ENCODE data around the gene ETS2. TPM values are rescaled to one million over a fixed set of nuclear protein-coding genes. Genes with fewer than 3 reads are reported as not detected.

ETS2 gene
- total RNA-seq, result 100 to 1,000 TPM in 1 of 2 donors, 10 to 100 TPM in 1; 98.4 to 102 TPM
- 25.0 TPM for polyA plus RNA-seq (2013, experiment 1 of 2)
- 24.8 TPM for polyA plus RNA-seq (2013, experiment 2 of 2)
- long read RNA-seq, experiment 1, transcript ETS2-202 (10 exons, 3,766 nt), result major isoform, 29 of 64 reads
- long read RNA-seq, experiment 1, partial matches to known transcripts, result 25 of 64 reads
- long read RNA-seq, experiment 1, other reads (novel, unspliced or antisense), result 10 of 64 reads
- long read RNA-seq, experiment 2, transcript ETS2-202 (10 exons, 3,766 nt), result major isoform, 117 of 160 reads
- long read RNA-seq, experiment 2, partial matches to known transcripts, result 39 of 160 reads
- long read RNA-seq, experiment 2, other reads (novel, unspliced or antisense), result 4 of 160 reads
- long read RNA-seq, experiment 3, transcript ETS2-202 (10 exons, 3,766 nt), result major isoform, 377 of 433 reads
- long read RNA-seq, experiment 3, partial matches to known transcripts, result 35 of 433 reads
- long read RNA-seq, experiment 3, other reads (novel, unspliced or antisense), result 21 of 433 reads
- long read RNA-seq, experiment 4, partial matches to known transcripts, result 7 of 48 reads
- long read RNA-seq, experiment 4, other reads (novel, unspliced or antisense), result 41 of 48 reads

GRCh38 chr21:38805328-38806152 lies at the start of gene ETS2:
Gene ETS2 (plus strand): TSS chr21:38805929. CDS start chr21:38810035, 4,106 bp downstream.
- Mint-ChIP-seq H3K4me1 (peaks cover 31% of the 10 kb centered on the region), H3K27me3 (ENCODE audit: insufficient read depth) (peaks cover 4% of the 10 kb centered on the region), H3K4me3 (peak within 1 kb of the TSS; percentile 93), H3K27ac (peak within 1 kb of the TSS; percentile 91), H3K36me3 (ENCODE audit: low read depth) (peaks cover 32% of the 10 kb centered on the region), H3K9me3 (no peaks in the 10 kb centered on the region)
- peak; percentile 93 for DNase-seq
- H3K36me3 ChIP-seq (ENCODE audit: control insufficient read depth, insufficient read depth, low read length), result peaks cover 30% of the 10 kb centered on the region
- H3K4me3 ChIP-seq (ENCODE audit: low read length), result peak within 1 kb of the TSS; percentile 98
- 1% methylated on average over 42 to 76 of the region's 76 CpGs for WGBS, 2 experiments (ENCODE audit: insufficient coverage in 1 of 2, insufficient read length in 1 of 2)
- H3K27me3 ChIP-seq (ENCODE audit: control insufficient read depth, insufficient read depth, low read length, poor library complexity, severe bottlenecking), result no peaks in the 10 kb centered on the region
- no peak within 1 kb of the TSS for H3K27ac ChIP-seq (ENCODE audit: low read depth, low read length)
- peaks cover 2% of the 10 kb centered on the region for H3K4me1 ChIP-seq (ENCODE audit: control insufficient read depth, insufficient read depth, low read length)
- H3K9me3 ChIP-seq (ENCODE audit: control insufficient read depth, low read length), result no peaks in the 10 kb centered on the region
- TF ChIP-seq, protein P1, sequence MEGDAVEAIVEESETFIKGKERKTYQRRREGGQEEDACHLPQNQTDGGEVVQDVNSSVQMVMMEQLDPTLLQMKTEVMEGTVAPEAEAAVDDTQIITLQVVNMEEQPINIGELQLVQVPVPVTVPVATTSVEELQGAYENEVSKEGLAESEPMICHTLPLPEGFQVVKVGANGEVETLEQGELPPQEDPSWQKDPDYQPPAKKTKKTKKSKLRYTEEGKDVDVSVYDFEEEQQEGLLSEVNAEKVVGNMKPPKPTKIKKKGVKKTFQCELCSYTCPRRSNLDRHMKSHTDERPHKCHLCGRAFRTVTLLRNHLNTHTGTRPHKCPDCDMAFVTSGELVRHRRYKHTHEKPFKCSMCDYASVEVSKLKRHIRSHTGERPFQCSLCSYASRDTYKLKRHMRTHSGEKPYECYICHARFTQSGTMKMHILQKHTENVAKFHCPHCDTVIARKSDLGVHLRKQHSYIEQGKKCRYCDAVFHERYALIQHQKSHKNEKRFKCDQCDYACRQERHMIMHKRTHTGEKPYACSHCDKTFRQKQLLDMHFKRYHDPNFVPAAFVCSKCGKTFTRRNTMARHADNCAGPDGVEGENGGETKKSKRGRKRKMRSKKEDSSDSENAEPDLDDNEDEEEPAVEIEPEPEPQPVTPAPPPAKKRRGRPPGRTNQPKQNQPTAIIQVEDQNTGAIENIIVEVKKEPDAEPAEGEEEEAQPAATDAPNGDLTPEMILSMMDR (conservative IDR thresholded peaks at IDR 0.05), result no peak
- peak within 1 kb of the TSS; percentile 98 for H3K9ac ChIP-seq (ENCODE audit: extremely low read depth, low read length, poor library complexity, severe bottlenecking)

- H3K9me3 ChIP-seq (ENCODE audit: control insufficient read depth, low read length), result peaks cover 4% of the 10 kb centered on the region
- Mint-ChIP-seq H3K4me1 (peaks cover 20% of the 10 kb centered on the region), H3K27me3 (ENCODE audit: insufficient read depth) (peaks cover 7% of the 10 kb centered on the region), H3K4me3 (no peak overlapping the region), H3K36me3 (ENCODE audit: low read depth) (no peaks in the 10 kb centered on the region), H3K27ac (no peak overlapping the region), H3K9me3 (peaks cover 2% of the 10 kb centered on the region)
- no peak overlapping the region for H3K9ac ChIP-seq (ENCODE audit: extremely low read depth, low read length, poor library complexity, severe bottlenecking)
- H3K27me3 ChIP-seq (ENCODE audit: control insufficient read depth, insufficient read depth, low read length, poor library complexity, severe bottlenecking), result no peaks in the 10 kb centered on the region
- 96 to 100% methylated on average over 1 to 2 of the region's 3 CpGs for WGBS, 2 experiments (ENCODE audit: insufficient coverage in 1 of 2, insufficient read length in 1 of 2)
- no peak for DNase-seq
- no peak overlapping the region for H3K27ac ChIP-seq (ENCODE audit: low read depth, low read length)
- TF ChIP-seq, protein P1 (conservative IDR thresholded peaks at IDR 0.05), result no peak
- H3K4me3 ChIP-seq (ENCODE audit: low read length), result no peak overlapping the region
- H3K36me3 ChIP-seq (ENCODE audit: control insufficient read depth, insufficient read depth, low read length), result no peaks in the 10 kb centered on the region
- H3K4me1 ChIP-seq (ENCODE audit: control insufficient read depth, insufficient read depth, low read length), result peaks cover 6% of the 10 kb centered on the region
Observed at GRCh38 chr21:38756746-38757145, 49.0 kb upstream of the ETS2 start.

DNA sequence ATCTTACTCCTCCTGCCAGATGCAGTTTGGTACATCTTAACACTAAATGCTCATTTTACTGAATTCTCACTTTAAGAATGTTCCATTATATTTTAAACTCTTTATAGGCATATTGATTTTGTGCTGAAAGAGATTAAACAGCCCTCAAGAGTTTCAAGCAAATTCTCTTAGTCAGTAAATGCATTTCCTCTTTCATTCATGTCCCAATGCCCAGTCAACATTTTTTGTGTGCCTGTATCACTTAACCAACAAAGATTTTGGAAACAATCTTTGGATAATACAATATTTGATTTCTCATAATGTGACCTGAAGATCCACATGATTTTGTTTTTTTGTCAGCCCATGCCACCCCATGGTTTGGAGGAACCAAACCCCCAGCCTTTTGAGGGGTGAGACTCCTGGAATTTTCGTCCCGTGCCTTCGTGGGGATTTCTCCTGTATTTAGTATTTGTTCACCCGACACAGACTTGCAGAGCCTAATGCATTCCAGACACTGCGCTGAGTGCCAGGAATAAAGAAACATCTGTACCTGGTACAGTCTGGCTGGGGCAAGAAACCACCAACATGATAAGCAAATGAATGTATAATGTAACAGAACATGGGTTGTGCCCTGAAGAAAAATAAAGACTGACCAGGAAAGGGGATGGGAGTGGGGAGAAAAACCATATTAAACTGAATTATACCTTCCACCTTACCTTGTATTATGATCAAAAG lies 47.1 kb upstream of the ETS2 start:
- Mint-ChIP-seq H3K27me3 (ENCODE audit: insufficient read depth) (peaks cover 3% of the 10 kb centered on the region), H3K36me3 (ENCODE audit: low read depth) (no peaks in the 10 kb centered on the region), H3K9me3 (peaks cover 5% of the 10 kb centered on the region), H3K4me1 (peaks cover 21% of the 10 kb centered on the region), H3K27ac (no peak overlapping the region), H3K4me3 (no peak overlapping the region)
- Histone ChIP-seq H3K4me3 (ENCODE audit: low read length) (no peak overlapping the region), H3K27ac (ENCODE audit: low read depth, low read length) (no peak overlapping the region), H3K4me1 (ENCODE audit: control insufficient read depth, insufficient read depth, low read length) (peaks cover 6% of the 10 kb centered on the region), H3K36me3 (ENCODE audit: control insufficient read depth, insufficient read depth, low read length) (no peaks in the 10 kb centered on the region), H3K9ac (ENCODE audit: extremely low read depth, low read length, poor library complexity, severe bottlenecking) (no peak overlapping the region), H3K27me3 (ENCODE audit: control insufficient read depth, insufficient read depth, low read length, poor library complexity, severe bottlenecking) (no peaks in the 10 kb centered on the region), H3K9me3 (ENCODE audit: control insufficient read depth, low read length) (peaks cover 4% of the 10 kb centered on the region)
- no peak for DNase-seq
- 95 to 100% methylated on average over 3 to 5 of the region's 5 CpGs for WGBS, 2 experiments (ENCODE audit: insufficient coverage in 1 of 2, insufficient read length in 1 of 2)
- TF ChIP-seq, protein P1 (conservative IDR thresholded peaks at IDR 0.05), result no peak

Data from endodermal cell (in vitro differentiated cells).